WERI-Rb-1 (cell line): ENCODE results near the gene EHF.

Experiments used
- DNase-seq: peaks from one replicate; pipeline ENCODE4 v3.0.0-alpha.2; 2020
- H3K27ac ChIP-seq: fragments of 250-450 bp; sonication (Bioruptor Pico); 2 replicates; pipeline ENCODE4 v1.5.1; 2020; ENCODE audit warnings: mild to moderate bottlenecking, moderate library complexity
- H3K27me3 ChIP-seq: fragments of 250-450 bp; sonication (Bioruptor Pico); 2 replicates; pipeline ENCODE4 v1.5.1; 2021; ENCODE audit warnings: mild to moderate bottlenecking, low read depth, moderate library complexity; ENCODE audit not compliant: insufficient read depth, severe bottlenecking
- H3K36me3 ChIP-seq: fragments of 250-450 bp; sonication (Bioruptor Pico); 2 replicates; pipeline ENCODE4 v1.5.1; 2020; ENCODE audit warnings: mild to moderate bottlenecking, moderate library complexity
- H3K4me3 ChIP-seq: 2 replicates; pipeline ENCODE4 v1.5.1; 2011; ENCODE audit warnings: low read depth, mild to moderate bottlenecking, control low read depth, low read length
- H3K9me3 ChIP-seq: fragments of 250-450 bp; sonication (Bioruptor Pico); 2 replicates; pipeline ENCODE4 v1.5.1; 2021; ENCODE audit warnings: mild to moderate bottlenecking, moderate library complexity; ENCODE audit not compliant: severe bottlenecking
- CTCF ChIP-seq: IDR thresholded peaks from 2 replicates; pipeline ENCODE4 v1.5.1; 2011; ENCODE audit warnings: low read depth, mild to moderate bottlenecking, control low read depth, inconsistent platforms, low read length

The EHF gene

GRCh38 chr11:34619062-34619516, 1.8 kb upstream of the EHF start:
- Histone ChIP-seq H3K36me3 (no peaks in the 10 kb centered on the region), H3K27ac (no peak overlapping the region), H3K9me3 (no peaks in the 10 kb centered on the region), H3K27me3 (no peaks in the 10 kb centered on the region), H3K4me3 (no peak overlapping the region)
- no peak for DNase-seq
- no peak for TF ChIP-seq CTCF

- no peak overlapping the region for H3K4me3 ChIP-seq
- no peaks in the 10 kb centered on the region for H3K27me3 ChIP-seq
- no peak overlapping the region for H3K27ac ChIP-seq
- H3K9me3 ChIP-seq: no peaks in the 10 kb centered on the region
- no peaks in the 10 kb centered on the region for H3K36me3 ChIP-seq
- DNase-seq: no peak
- TF ChIP-seq CTCF: no peak
These were observed 691 bp upstream of the EHF start for GRCh38 chr11:34620202-34620601.

- no peak overlapping the region for H3K4me3 ChIP-seq
- H3K27me3 ChIP-seq: no peaks in the 10 kb centered on the region
- DNase-seq: no peak
- no peak for TF ChIP-seq CTCF
- H3K36me3 ChIP-seq: no peaks in the 10 kb centered on the region
- H3K27ac ChIP-seq: no peak overlapping the region
- no peaks in the 10 kb centered on the region for H3K9me3 ChIP-seq
These were observed 983 bp downstream of the EHF start for GRCh38 chr11:34621876-34622275.

DNA sequence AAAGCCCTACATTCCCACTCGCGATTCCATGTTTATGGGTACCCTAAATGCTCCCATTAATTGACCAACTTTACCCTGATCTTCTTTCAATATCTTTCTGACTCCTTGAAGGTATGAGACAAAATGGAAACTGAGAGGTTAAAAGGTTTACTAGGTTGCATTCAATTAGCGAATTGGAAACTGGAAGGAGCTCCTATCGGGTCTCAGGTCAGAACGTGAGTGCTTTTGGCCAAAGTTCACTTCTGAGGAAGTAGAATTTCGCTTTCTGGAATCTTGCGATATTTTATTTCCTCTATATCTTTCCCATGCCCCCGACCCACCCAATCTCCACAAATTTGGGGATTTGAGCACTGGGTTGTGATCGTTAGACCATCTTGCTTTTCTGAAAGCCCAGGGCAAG, 2.6 kb downstream of the EHF start:
- no peak overlapping the region for H3K4me3 ChIP-seq
- no peaks in the 10 kb centered on the region for H3K9me3 ChIP-seq
- no peak overlapping the region for H3K27ac ChIP-seq
- DNase-seq: no peak
- TF ChIP-seq CTCF: no peak
- H3K27me3 ChIP-seq: no peaks in the 10 kb centered on the region
- no peaks in the 10 kb centered on the region for H3K36me3 ChIP-seq

DNA sequence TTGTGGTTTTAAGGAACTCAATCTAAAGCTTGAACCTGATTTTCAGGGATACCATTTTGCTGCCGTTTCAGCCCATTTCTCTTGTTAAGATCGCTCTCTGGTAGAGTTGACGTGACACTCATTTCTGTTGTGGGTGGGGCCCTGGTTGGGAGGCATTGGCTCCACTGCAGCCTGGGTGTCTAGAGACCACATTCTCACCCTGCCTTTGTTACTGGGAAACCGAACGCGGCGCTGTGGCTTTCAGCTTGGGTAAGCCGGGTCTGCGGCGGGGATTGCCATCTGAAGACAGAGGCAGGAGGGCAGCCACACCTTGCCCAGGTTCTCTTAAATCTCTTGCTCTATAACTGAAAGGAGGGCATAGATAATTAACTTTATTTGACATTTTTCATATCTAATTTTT, 3.2 kb downstream of the EHF start:
- no peak for TF ChIP-seq CTCF

GRCh38 chr11:34625576-34625975, 4.7 kb downstream of the EHF start:
- H3K27ac ChIP-seq: no peak overlapping the region
- no peaks in the 10 kb centered on the region for H3K36me3 ChIP-seq
- no peaks in the 10 kb centered on the region for H3K9me3 ChIP-seq
- TF ChIP-seq CTCF: no peak
- DNase-seq: no peak
- no peak overlapping the region for H3K4me3 ChIP-seq
- no peaks in the 10 kb centered on the region for H3K27me3 ChIP-seq

More for the DNA sequence above, 3.2 kb downstream of the EHF start:
- no peaks in the 10 kb centered on the region for H3K27me3 ChIP-seq
- H3K9me3 ChIP-seq: no peaks in the 10 kb centered on the region
- no peak for DNase-seq
- H3K36me3 ChIP-seq: no peaks in the 10 kb centered on the region
- H3K4me3 ChIP-seq: no peak overlapping the region
- no peak overlapping the region for H3K27ac ChIP-seq
